ENCODE results near the gene CEBPG. TPM values are rescaled to one million over a fixed set of nuclear protein-coding genes. Genes with fewer than 3 reads are reported as not detected.

CEBPG gene
- total RNA-seq, 3 donors from 2014 or later = 47.8 to 68.5 (median 58.2) TPM

GRCh38 chr19:33345163-33345562, 28.3 kb upstream of the CEBPG start:
- intact Hi-C loops (cut with DNase I, micrococcal nuclease) = no loop called here
- Histone ChIP-seq H3K4me3 (no peak overlapping the region), H3K36me3 (ENCODE audit: low read depth) (no peaks in the 10 kb centered on the region), H3K9me3 (no peaks in the 10 kb centered on the region), H3K4me1 (ENCODE audit: low read depth) (no peaks in the 10 kb centered on the region)
- DNase-seq (no peak), ATAC-seq (no peak)
- no peak for TF ChIP-seq CTCF (IDR thresholded peaks at IDR 0.05)

- H3K4me3 ChIP-seq = no peak overlapping the region
- H3K9me3 ChIP-seq = no peaks in the 10 kb centered on the region
- no peak for DNase-seq
- H3K36me3 ChIP-seq (ENCODE audit: low read depth) = no peaks in the 10 kb centered on the region
- no peak for TF ChIP-seq CTCF (IDR thresholded peaks at IDR 0.05)
- no peak for ATAC-seq
- intact Hi-C loops (cut with DNase I, micrococcal nuclease) = no loop called here
- no peaks in the 10 kb centered on the region for H3K4me1 ChIP-seq (ENCODE audit: low read depth)
These were observed 26.8 kb upstream of the CEBPG start for GRCh38 chr19:33346665-33347064.

GRCh38 chr19:33347300-33347699, 26.2 kb upstream of the CEBPG start:
- intact Hi-C loops (cut with DNase I, micrococcal nuclease) = no loop called here
- no peak for TF ChIP-seq CTCF (IDR thresholded peaks at IDR 0.05)
- no peak for DNase-seq
- no peak overlapping the region for H3K4me3 ChIP-seq
- no peaks in the 10 kb centered on the region for H3K9me3 ChIP-seq
- no peaks in the 10 kb centered on the region for H3K4me1 ChIP-seq (ENCODE audit: low read depth)
- ATAC-seq = no peak
- H3K36me3 ChIP-seq (ENCODE audit: low read depth) = no peaks in the 10 kb centered on the region

GRCh38 chr19:33348301-33349010, 25.1 kb upstream of the CEBPG start:
- no peak for ATAC-seq

GRCh38 chr19:33349319-33350289, 23.9 kb upstream of the CEBPG start:
- no peak for TF ChIP-seq CTCF (IDR thresholded peaks at IDR 0.05)
- no peaks in the 10 kb centered on the region for H3K4me1 ChIP-seq (ENCODE audit: low read depth)
- DNase-seq (no peak), ATAC-seq (no peak)
- no peak overlapping the region for H3K4me3 ChIP-seq
- intact Hi-C loops (cut with DNase I, micrococcal nuclease) = no loop called here
- no peaks in the 10 kb centered on the region for H3K9me3 ChIP-seq
- H3K36me3 ChIP-seq (ENCODE audit: low read depth) = no peaks in the 10 kb centered on the region

More at GRCh38 chr19:33348301-33349010, 25.1 kb upstream of the CEBPG start:
- DNase-seq = no peak
- intact Hi-C loops (cut with DNase I, micrococcal nuclease) = no loop called here
- Histone ChIP-seq H3K4me3 (no peak overlapping the region), H3K9me3 (no peaks in the 10 kb centered on the region), H3K36me3 (ENCODE audit: low read depth) (no peaks in the 10 kb centered on the region), H3K4me1 (ENCODE audit: low read depth) (no peaks in the 10 kb centered on the region)
- no peak for TF ChIP-seq CTCF (IDR thresholded peaks at IDR 0.05)

Data from mucosa of descending colon (tissue), 3 donors.